Inflammatory macrophage (primary cell): ENCODE measurements around the gene IPO5.

Experiments
- DNase-seq, 2 donors: peaks; one replicate each; pipeline ENCODE4 v3.0.0-alpha.2; 2020 to 2022

The IPO5 gene

GRCh38 chr13:98066636-98067035 is 113.2 kb downstream of the IPO5 start:
- DNase-seq: no peak

- no peak for DNase-seq
Observed at GRCh38 chr13:98068521-98068920, 115.0 kb downstream of the IPO5 start.

GRCh38 chr13:98069985-98070384 is 116.5 kb downstream of the IPO5 start:
- DNase-seq: no peak

DNA sequence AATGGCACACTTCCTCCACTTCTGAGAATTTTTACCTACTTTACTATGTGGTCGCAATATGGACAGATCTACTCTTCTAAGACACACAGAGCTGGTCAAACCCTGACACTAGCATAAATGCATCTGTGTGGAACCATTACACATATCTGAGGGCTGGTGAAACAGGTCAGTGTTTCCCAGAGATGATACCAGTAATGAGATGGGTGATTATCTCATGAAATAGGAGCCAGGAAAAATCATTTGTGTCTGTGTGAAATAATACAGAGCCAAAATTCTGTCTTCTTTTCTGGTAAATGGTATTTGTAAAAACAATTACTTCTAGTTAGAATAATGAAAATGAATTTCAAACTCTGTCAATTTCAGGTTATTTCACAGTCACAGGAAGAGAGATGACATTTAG is 117.8 kb downstream of the IPO5 start:
- DNase-seq: no peak

DNA sequence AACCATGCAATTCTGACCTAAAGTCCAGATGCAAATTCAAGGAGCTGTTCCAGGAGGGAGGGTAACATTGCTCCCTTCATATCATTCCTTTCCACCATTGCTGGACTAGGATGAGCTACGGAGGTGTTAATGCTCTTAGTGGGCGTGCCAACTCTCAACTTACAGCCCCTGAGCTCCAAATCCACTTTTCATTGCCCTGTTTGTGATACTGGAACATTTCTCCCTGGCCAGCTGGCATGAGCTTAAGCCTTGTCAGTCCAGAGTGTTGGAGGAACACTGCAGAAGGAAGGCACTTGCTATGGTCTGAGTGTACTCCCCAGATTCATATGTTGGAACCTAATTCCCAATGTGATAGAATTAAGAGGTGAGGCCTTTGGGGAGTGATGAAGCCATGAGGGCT is 119.0 kb downstream of the IPO5 start:
- no peak for DNase-seq
